ENCODE data around the gene PCSK1. TPM values are rescaled to one million over a fixed set of nuclear protein-coding genes. Genes with fewer than 3 reads are reported as not detected.

Gene PCSK1
- total RNA-seq, 1 donor from 2014 or later: 0.38 TPM

- Histone ChIP-seq H3K27me3 (ENCODE audit: low read depth) (no peaks in the 10 kb centered on the region), H3K36me3 (no peaks in the 10 kb centered on the region), H3K4me3 (no peak overlapping the region), H3K4me1 (peaks cover 8% of the 10 kb centered on the region), H3K9me3 (replicated peaks) (no peaks in the 10 kb centered on the region), H3K27ac (replicated peaks) (no peak overlapping the region)
- intact Hi-C loops (cut with micrococcal nuclease): no loop called here
- no peak for DNase-seq
- TF ChIP-seq CTCF (IDR thresholded peaks at IDR 0.05; ENCODE audit: borderline replicate concordance): no peak
Measured at GRCh38 chr5:96410013-96410412, 23.0 kb downstream of the PCSK1 start.

- intact Hi-C loops (cut with micrococcal nuclease): no loop called here
- Histone ChIP-seq H3K36me3 (no peaks in the 10 kb centered on the region), H3K4me3 (no peak overlapping the region), H3K27me3 (ENCODE audit: low read depth) (no peaks in the 10 kb centered on the region), H3K9me3 (replicated peaks) (no peaks in the 10 kb centered on the region), H3K27ac (replicated peaks) (no peak overlapping the region), H3K4me1 (peaks cover 8% of the 10 kb centered on the region)
- DNase-seq: no peak
- no peak for TF ChIP-seq CTCF (IDR thresholded peaks at IDR 0.05; ENCODE audit: borderline replicate concordance)
Measured at GRCh38 chr5:96408841-96409538, 24.1 kb downstream of the PCSK1 start.

GRCh38 chr5:96408210-96408777, 24.8 kb downstream of the PCSK1 start:
- Histone ChIP-seq H3K4me3 (no peak overlapping the region), H3K27me3 (ENCODE audit: low read depth) (no peaks in the 10 kb centered on the region), H3K27ac (replicated peaks) (no peak overlapping the region), H3K36me3 (no peaks in the 10 kb centered on the region), H3K4me1 (peaks cover 6% of the 10 kb centered on the region), H3K9me3 (replicated peaks) (no peaks in the 10 kb centered on the region)
- TF ChIP-seq CTCF (IDR thresholded peaks at IDR 0.05; ENCODE audit: borderline replicate concordance): no peak
- no peak for DNase-seq
- intact Hi-C loops (cut with micrococcal nuclease): no loop called here

- no peaks in the 10 kb centered on the region for H3K36me3 ChIP-seq
- H3K27ac ChIP-seq (replicated peaks): no peak overlapping the region
- no peak for DNase-seq
- H3K27me3 ChIP-seq (ENCODE audit: low read depth): no peaks in the 10 kb centered on the region
- intact Hi-C loops (cut with micrococcal nuclease): no loop called here
- no peaks in the 10 kb centered on the region for H3K4me1 ChIP-seq
- TF ChIP-seq CTCF (IDR thresholded peaks at IDR 0.05; ENCODE audit: borderline replicate concordance): no peak
- H3K9me3 ChIP-seq (replicated peaks): no peaks in the 10 kb centered on the region
- H3K4me3 ChIP-seq: no peak overlapping the region
Measured at GRCh38 chr5:96407436-96407835, 25.6 kb downstream of the PCSK1 start.

- Histone ChIP-seq H3K27ac (replicated peaks) (no peak overlapping the region), H3K27me3 (ENCODE audit: low read depth) (no peaks in the 10 kb centered on the region), H3K9me3 (replicated peaks) (no peaks in the 10 kb centered on the region), H3K36me3 (no peaks in the 10 kb centered on the region), H3K4me1 (no peaks in the 10 kb centered on the region), H3K4me3 (no peak overlapping the region)
- intact Hi-C loops (cut with micrococcal nuclease): no loop called here
- DNase-seq: no peak
- TF ChIP-seq CTCF (IDR thresholded peaks at IDR 0.05; ENCODE audit: borderline replicate concordance): no peak
Measured at GRCh38 chr5:96404191-96404867, 28.7 kb downstream of the PCSK1 start.

Measured in left ventricle myocardium inferior (tissue), 1 donor.